ENCODE results near the gene ARL13B.

- no peak for TF ChIP-seq POLR2A (IDR thresholded peaks at IDR 0.05; ENCODE audit: low read length)
- TF ChIP-seq GATA1 (IDR thresholded peaks at IDR 0.05; ENCODE audit: low read depth, low read length): no peak
Measured at GRCh38 chr3:94015025-94015424, 35.1 kb downstream of the ARL13B start.
